Measurements from ENCODE around the gene CALHM5.
A peak's percentile ranks its signal among the peaks of the same experiment; 100 is the strongest.

CALHM5 gene

DNA sequence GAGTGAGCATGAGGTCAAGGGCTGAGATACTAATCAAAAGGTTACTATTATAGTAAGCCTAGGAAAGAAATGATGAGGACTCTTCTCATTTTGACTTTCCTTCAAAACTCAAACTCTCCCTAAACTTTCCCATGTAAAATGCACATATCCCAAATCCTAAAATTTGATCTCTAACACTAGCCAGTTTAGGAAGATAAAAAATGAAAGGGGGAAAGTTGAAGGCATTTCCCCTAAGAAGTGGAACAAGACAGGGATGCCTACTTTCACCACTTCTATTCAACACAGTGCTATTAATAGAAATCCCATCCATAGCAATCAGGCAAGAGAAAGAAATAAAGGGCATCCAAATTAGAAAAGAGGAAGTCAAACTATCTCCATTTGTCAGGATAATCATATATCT lies 2.9 kb upstream of the CALHM5 start:
- no peak for DNase-seq (ENCODE audit: low spot score)

GRCh38 chr6:116512111-116512559 lies 696 bp downstream of the CALHM5 start:
- DNase-seq (ENCODE audit: low spot score) = no peak

GRCh38 chr6:116512734-116513133 lies 1.3 kb downstream of the CALHM5 start:
- no peak for DNase-seq (ENCODE audit: low spot score)

- no peak for DNase-seq (ENCODE audit: low spot score)
Measured at GRCh38 chr6:116513224-116513875, 1.9 kb downstream of the CALHM5 start.

GRCh38 chr6:116514111-116514510 lies 2.7 kb downstream of the CALHM5 start:
- no peak for DNase-seq (ENCODE audit: low spot score)

DNA sequence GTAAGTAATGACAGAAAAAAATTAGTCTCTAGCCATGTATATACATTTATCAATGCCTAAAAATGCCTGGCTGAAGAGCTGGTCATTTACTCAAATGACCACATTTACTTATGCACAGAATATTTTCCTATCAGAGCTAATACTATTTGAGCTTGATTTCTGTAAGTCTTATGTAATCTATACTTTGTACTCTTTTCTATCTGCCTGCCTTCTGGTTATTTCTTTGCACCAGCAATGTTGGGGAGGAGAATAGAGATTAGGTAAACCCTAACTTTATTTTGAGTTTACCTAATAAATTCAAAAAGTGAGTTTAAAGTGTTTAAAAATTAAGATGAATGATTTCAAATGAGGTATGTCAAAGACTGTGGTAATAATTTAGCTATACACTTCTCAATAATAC lies 3.7 kb downstream of the CALHM5 start:
- no peak for DNase-seq (ENCODE audit: low spot score)

DNA sequence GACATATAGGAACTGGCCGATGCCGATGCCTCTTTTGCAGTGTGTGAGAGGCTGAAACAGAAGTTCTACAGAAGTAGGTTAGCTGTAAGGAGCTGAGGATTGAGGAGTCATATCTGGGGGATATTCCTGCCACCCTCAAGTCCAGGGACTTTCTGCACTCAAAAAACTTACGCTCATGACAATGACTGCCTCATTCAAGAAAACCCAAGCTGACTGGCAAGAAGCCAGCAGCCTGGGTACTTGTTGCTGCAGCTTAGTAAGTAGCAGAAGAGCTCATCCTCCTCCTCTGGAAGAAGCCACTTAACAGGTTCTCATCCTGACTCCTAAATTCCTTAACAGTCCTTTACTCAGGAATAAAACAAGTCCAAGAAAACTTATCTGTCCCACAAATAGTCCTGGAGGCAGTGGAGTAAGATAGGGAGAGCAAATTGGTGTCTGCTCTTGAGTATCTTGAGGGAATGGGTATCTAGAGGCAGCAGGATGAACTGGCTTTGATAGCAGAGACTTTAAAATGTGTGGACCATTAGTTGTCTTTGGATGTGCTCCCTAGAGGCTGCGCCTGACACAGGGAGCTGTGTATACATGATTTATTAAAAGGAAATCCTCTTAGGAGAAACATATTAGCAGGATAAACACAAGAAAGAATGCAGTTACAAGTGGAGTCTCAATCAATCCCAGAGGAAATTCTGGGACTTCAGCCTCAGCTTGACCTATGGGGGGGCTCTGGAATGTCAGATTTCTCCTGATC lies 7.4 kb downstream of the CALHM5 start:
- DNase-seq (ENCODE audit: low spot score) = no peak

GRCh38 chr6:116522896-116523295 lies 11.5 kb downstream of the CALHM5 start:
- DNase-seq (ENCODE audit: low spot score) = no peak

GRCh38 chr6:116524236-116524635 lies 12.8 kb downstream of the CALHM5 start:
- DNase-seq (ENCODE audit: low spot score) = no peak

- no peak for DNase-seq (ENCODE audit: low spot score)
Measured at GRCh38 chr6:116528133-116528532, 16.7 kb downstream of the CALHM5 start.

GRCh38 chr6:116528780-116529179 lies 17.3 kb downstream of the CALHM5 start:
- DNase-seq (ENCODE audit: low spot score) = no peak

- DNase-seq (ENCODE audit: low spot score) = no peak
Measured at GRCh38 chr6:116529466-116530290, 18.2 kb downstream of the CALHM5 start.

DNA sequence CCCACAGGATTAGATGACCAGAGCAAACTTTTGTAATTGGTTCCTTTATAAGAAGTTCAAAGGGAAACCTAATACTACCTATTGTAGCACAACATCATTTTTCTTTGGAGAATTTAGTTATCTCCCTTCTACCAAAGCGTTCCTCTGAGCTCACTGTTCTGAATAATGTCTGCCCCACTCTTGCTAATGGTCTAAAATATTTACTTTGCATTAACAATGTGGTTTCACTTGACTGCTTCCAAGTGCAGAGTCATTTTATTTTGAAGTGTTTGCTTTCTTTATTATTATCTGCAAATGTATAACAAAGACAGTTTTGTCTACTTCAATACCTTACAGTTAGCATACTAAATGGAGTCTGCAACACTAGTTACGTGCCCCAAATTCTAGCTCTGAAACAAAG lies 19.0 kb downstream of the CALHM5 start:
- DNase-seq (ENCODE audit: low spot score) = no peak

GRCh38 chr6:116531675-116532570 lies 20.5 kb downstream of the CALHM5 start:
- DNase-seq (ENCODE audit: low spot score) = no peak

DNA sequence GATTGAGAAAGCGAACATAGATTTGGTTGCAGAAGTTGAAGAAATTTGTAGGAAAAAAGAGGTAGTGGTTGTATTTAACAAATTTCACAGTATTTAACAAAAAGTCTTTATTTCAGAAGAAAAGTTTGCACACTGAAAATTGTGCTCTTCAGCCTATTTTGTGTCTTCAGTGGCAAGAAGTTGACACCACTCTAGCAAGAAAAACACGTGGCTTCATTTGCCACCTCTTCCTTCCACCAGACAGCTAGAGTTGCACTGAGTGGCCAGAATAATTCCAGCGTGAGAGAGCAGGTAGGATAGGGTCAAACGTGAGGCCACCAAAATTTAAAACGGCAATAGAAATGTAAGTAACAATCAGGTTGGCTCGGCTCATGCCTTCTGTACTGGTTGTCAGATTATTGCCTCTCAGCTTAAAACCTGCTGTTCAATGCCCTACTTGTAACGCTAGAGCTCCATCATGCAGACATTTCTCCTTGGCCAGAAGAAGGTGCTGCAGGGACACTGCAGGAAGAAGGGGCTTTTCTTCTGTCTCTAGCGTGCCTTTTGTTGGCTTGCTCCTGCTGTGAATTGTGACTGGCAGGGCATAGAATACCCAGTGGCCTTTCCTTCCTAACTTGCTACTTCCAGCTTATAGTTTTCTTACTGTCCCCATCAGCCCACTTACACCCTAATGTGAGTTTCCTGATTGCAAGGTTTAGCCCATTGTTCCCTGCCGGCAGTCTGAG lies 22.0 kb downstream of the CALHM5 start:
- DNase-seq (ENCODE audit: low spot score) = no peak

GRCh38 chr6:116535109-116535508 lies 23.7 kb downstream of the CALHM5 start:
- no peak for DNase-seq (ENCODE audit: low spot score)

DNA sequence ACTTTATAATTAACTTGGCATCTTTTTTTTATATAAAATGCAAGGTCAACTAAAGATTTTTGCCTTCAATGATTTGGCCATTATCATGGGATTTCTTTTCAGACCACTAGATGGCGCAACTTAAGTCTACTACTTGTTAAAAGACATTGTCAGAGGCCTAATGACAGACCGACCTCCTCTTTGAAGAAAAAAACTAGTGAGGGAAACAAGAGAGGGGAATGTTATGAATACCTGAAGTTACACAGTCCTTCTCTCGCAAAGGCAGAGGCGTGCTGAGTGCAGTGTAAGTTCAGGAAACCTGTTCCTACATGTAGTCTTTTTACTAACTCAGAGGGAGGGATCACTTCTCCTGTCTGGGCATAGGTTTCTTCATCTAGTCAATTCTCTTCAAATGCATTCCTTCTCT lies 24.8 kb downstream of the CALHM5 start:
- DNase-seq (ENCODE audit: low spot score) = peak; percentile 18

DNA sequence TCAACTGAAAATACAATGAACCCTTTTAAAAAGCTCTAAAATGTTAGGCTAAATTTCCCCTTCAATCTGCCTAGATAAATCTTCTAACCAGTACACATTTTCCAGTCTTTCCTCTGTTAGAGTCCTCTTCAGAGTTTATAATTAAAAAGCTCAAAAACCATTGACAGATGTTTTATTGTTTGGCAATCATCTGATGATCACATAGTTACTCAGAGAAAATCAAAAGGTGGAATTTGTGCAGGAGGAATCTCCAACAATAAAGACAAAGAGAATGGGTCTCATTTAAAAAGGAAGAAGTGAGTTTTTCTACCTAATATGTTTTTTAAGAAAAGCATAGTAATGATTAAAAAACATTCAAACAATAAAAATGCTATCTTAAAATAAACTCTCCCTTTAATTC lies 31.0 kb downstream of the CALHM5 start:
- DNase-seq (ENCODE audit: low spot score) = no peak

GRCh38 chr6:116543149-116543548 lies 31.7 kb downstream of the CALHM5 start:
- no peak for DNase-seq (ENCODE audit: low spot score)

GRCh38 chr6:116545651-116546050 lies 34.2 kb downstream of the CALHM5 start, which contains the start of gene TRAPPC3L:
TSS of gene TRAPPC3L (minus strand) at chr6:116545684. CDS start at chr6:116545514, 170 bp downstream.
- DNase-seq (ENCODE audit: low spot score) = no peak

DNA sequence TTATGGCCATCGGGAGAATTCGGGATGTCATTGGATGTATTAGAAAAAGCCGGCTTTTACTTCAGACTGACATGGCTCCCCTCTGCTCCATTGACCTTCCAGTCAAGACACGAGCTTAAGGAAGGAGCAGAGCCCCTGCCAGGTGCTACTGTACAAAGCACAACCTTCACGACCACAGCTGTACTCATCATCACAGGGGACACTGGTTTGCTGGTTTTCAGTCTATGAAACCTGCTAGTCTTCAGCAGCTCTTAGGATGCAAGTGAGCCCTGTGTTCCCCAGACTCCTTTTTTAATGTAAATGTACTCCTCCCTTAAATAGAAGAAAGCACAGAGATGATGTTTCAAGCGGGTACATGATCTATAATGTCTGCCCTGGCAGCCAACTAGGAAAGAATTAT lies 35.9 kb downstream of the CALHM5 start:
- no peak for DNase-seq (ENCODE audit: low spot score)

Data from HuH-7.5 (cell line).